BJ (cell line): ENCODE results near the gene HTT-AS. TPM values are rescaled to one million over a fixed set of nuclear protein-coding genes. Genes with fewer than 3 reads are reported as not detected.

Experiments used
- CTCF ChIA-PET: fragments of 350-600 bp; formaldehyde crosslinking; extraction: SDS; loops from one replicate; lab custom pipeline; 2021; ENCODE audit warnings: antibody characterized with exemption, inconsistent platforms; lab: Yijun Ruan, JAX
- POLR2A ChIA-PET: fragments of 300-600 bp; sonication (Branson Sonifier 250); formaldehyde crosslinking; extraction: SDS; loops from one replicate; lab custom pipeline; 2021; ENCODE audit warnings: antibody characterized with exemption; lab: Charles Lee
- DNase-seq: peaks from one replicate; pipeline ENCODE4 v3.0.0-alpha.2; 2011; ENCODE audit warnings: low read depth
- H3K27me3 ChIP-seq: 2 replicates; pipeline ENCODE4 v1.6.0; 2011; ENCODE audit warnings: low read length; ENCODE audit not compliant: control insufficient read depth, insufficient read depth
- H3K36me3 ChIP-seq: 2 replicates; pipeline ENCODE4 v1.5.1; 2011; ENCODE audit warnings: low read length; ENCODE audit not compliant: control insufficient read depth, insufficient read depth
- H3K4me3 ChIP-seq: 2 replicates; pipeline ENCODE4 v1.5.1; 2011; ENCODE audit warnings: low read depth, mild to moderate bottlenecking, control low read depth, low read length
- CTCF ChIP-seq: IDR thresholded peaks from 2 replicates; pipeline ENCODE4 v1.5.1; 2011; ENCODE audit warnings: low read depth, mild to moderate bottlenecking, control low read depth, inconsistent platforms, low read length, moderate library complexity; ENCODE audit not compliant: insufficient read depth
- polyA plus RNA-seq: library from polyadenylated mRNA; depleted of rRNA; stranded (reverse); fragments of >200 nt; gene quantifications from 2 replicates; pipeline ENCODE4 v1.2.3, GENCODE V29; 2011

Gene HTT-AS
- polyA plus RNA-seq, 1 experiment: not detected

- no peak overlapping the region for H3K4me3 ChIP-seq
- H3K27me3 ChIP-seq: 0 out of 2 replicates have a peak, but pooled peaks cover 2% of the 10 kb centered on the region
- POLR2A ChIA-PET: no interaction called here
- no peak for DNase-seq
- peak; percentile 81 for TF ChIP-seq CTCF
- H3K36me3 ChIP-seq: no peaks in the 10 kb centered on the region
- CTCF ChIA-PET: interaction anchor here (0.8 to 2.7 kb wide), 12 partner anchors 7 to 72 kb away, joined by 3 to 18 read pairs (median 4); partner anchors contain the start of genes HTT and HTT-AS
Observed at GRCh38 chr4:3047464-3048286, 26.7 kb downstream of the HTT-AS start.

GRCh38 chr4:3046623-3047022, 27.7 kb downstream of the HTT-AS start:
- DNase-seq: no peak
- no peak for TF ChIP-seq CTCF
- no peak overlapping the region for H3K4me3 ChIP-seq
- no peaks in the 10 kb centered on the region for H3K36me3 ChIP-seq
- ChIA-PET POLR2A (no interaction called here), CTCF (interaction anchor here (1.1 to 2.7 kb wide), 12 partner anchors 8 to 71 kb away, joined by 3 to 18 read pairs (median 4); no protein-coding TSS in a partner anchor)
- H3K27me3 ChIP-seq: 0 out of 2 replicates have a peak, but pooled peaks cover 2% of the 10 kb centered on the region

GRCh38 chr4:3046162-3046561, 28.2 kb downstream of the HTT-AS start:
- TF ChIP-seq CTCF: no peak
- no peak for DNase-seq
- Histone ChIP-seq H3K27me3 (0 out of 2 replicates have a peak, but pooled peaks cover 2% of the 10 kb centered on the region), H3K4me3 (no peak overlapping the region), H3K36me3 (no peaks in the 10 kb centered on the region)
- ChIA-PET CTCF (interaction anchor here (1.1 to 2.7 kb wide), 10 partner anchors 9 to 70 kb away, joined by 3 to 18 read pairs (median 4); no protein-coding TSS in a partner anchor), POLR2A (no interaction called here)

GRCh38 chr4:3044870-3045819, 29.2 kb downstream of the HTT-AS start:
- no peak for TF ChIP-seq CTCF
- ChIA-PET POLR2A (no interaction called here), CTCF (interaction anchor here (1.2 to 2.7 kb wide), 5 partner anchors 8 to 36 kb away, joined by 3 to 18 read pairs (median 6); no protein-coding TSS in a partner anchor)
- Histone ChIP-seq H3K27me3 (0 out of 2 replicates have a peak, but pooled peaks cover 2% of the 10 kb centered on the region), H3K4me3 (no peak overlapping the region), H3K36me3 (no peaks in the 10 kb centered on the region)
- no peak for DNase-seq
